PFSK-1 (cell line): ENCODE data around the gene TNS1.

Source experiments
- FOXP2 ChIP-seq: optimal IDR thresholded peaks from 2 replicates; pipeline ENCODE3; 2011; ENCODE audit warnings: borderline replicate concordance, control low read depth, inconsistent platforms; ENCODE audit not compliant: insufficient read depth; ENCODE audit errors: extremely low read length, extremely low read depth
- POLR2AphosphoS5 ChIP-seq: IDR thresholded peaks from 2 replicates; pipeline ENCODE4 v1.6.1; 2012; ENCODE audit warnings: low read depth, mild to moderate bottlenecking, control low read depth, low read length, moderate library complexity
- SIN3A ChIP-seq: IDR thresholded peaks from 2 replicates; pipeline ENCODE4 v1.6.1; 2012; ENCODE audit warnings: mild to moderate bottlenecking, low read length, moderate library complexity, borderline replicate concordance; ENCODE audit not compliant: insufficient read depth
- TAF1 ChIP-seq: IDR thresholded peaks from 2 replicates; pipeline ENCODE4 v1.6.1; 2012; ENCODE audit warnings: low read length, control low read depth, borderline replicate concordance; ENCODE audit not compliant: insufficient read depth
- TF ChIP-seq, protein P1 (sequence below), 2 experiments: IDR thresholded peaks; 2 replicates each; pipeline versions ENCODE4 v1.6.1 to v1.8.0; 2011 to 2012; ENCODE audit warnings: low read depth in 2 of 2, low read length in 2 of 2, control low read depth in 1 of 2, inconsistent platforms in 1 of 2, mild to moderate bottlenecking in 1 of 2, moderate library complexity in 1 of 2; ENCODE audit not compliant: insufficient read depth in 1 of 2

Gene TNS1

DNA sequence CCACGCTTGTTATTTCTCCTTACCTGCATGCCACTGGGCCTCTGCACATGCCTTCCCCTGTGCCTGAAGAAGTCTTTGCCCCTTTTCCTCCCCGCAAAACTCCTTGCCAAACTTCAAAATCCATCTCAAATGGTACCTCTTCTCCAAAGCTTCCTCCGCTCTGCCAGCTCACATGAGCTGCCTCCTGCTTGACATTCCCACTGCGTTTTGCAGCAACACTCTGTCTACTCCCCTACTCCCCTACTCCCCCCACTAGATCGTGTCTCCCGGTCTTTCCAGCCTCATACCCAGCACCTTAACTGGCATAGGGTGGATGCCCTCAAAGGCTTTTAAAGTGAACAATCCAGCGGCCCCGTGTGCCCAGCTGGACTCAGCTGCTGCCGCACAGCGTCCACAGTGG is 65.8 kb downstream of the TNS1 start:
- TF ChIP-seq POLR2AphosphoS5 = no peak
- TF ChIP-seq FOXP2 = no peak
- TF ChIP-seq SIN3A = no peak
- TF ChIP-seq, protein P1, sequence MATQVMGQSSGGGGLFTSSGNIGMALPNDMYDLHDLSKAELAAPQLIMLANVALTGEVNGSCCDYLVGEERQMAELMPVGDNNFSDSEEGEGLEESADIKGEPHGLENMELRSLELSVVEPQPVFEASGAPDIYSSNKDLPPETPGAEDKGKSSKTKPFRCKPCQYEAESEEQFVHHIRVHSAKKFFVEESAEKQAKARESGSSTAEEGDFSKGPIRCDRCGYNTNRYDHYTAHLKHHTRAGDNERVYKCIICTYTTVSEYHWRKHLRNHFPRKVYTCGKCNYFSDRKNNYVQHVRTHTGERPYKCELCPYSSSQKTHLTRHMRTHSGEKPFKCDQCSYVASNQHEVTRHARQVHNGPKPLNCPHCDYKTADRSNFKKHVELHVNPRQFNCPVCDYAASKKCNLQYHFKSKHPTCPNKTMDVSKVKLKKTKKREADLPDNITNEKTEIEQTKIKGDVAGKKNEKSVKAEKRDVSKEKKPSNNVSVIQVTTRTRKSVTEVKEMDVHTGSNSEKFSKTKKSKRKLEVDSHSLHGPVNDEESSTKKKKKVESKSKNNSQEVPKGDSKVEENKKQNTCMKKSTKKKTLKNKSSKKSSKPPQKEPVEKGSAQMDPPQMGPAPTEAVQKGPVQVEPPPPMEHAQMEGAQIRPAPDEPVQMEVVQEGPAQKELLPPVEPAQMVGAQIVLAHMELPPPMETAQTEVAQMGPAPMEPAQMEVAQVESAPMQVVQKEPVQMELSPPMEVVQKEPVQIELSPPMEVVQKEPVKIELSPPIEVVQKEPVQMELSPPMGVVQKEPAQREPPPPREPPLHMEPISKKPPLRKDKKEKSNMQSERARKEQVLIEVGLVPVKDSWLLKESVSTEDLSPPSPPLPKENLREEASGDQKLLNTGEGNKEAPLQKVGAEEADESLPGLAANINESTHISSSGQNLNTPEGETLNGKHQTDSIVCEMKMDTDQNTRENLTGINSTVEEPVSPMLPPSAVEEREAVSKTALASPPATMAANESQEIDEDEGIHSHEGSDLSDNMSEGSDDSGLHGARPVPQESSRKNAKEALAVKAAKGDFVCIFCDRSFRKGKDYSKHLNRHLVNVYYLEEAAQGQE (IDR thresholded peaks at IDR 0.05; ENCODE audit: insufficient read depth in 1 of 2, low read depth in 2 of 2, low read length in 2 of 2) = no peak
- TF ChIP-seq TAF1 = no peak

DNA sequence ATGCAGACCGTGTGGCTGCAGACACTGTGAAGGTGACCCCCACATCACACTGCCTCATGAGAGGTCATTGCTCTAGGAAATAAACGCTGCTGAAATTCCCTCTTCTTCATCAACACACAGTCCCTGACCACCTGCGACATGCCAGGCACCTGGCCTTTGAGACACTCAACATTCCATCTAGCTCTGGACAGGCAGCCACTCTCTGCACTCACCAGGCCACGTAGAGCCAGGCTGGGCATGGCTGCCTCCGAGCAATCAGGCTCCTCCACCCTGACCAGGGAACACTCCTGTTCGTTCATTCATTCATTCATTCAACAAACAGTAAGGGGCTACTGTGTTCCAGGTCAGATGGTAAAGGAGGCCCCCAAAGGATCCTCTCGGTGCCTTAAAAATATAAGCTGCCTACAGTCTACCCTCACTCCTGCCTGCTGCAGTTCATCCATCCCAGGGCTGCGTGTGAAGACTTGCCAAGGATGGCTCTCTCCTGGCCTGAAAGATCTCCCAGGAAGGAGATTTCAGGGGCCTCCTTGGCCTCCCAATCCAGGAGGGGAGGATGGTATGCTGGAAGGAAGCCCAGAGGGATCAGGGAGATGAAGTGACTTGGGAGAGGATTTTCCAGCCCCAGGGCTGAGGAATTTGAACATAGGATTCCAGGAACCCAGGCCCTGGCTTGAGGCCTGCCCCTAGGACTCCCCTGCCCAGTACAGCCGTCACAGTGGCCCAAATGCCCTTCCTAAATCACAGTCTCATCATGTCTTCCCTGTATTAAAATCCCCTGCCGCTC is 66.7 kb downstream of the TNS1 start:
- TF ChIP-seq POLR2AphosphoS5 = no peak
- TF ChIP-seq FOXP2 = no peak
- no peak for TF ChIP-seq SIN3A
- no peak for TF ChIP-seq TAF1
- TF ChIP-seq, protein P1 (IDR thresholded peaks at IDR 0.05; ENCODE audit: insufficient read depth in 1 of 2, low read depth in 2 of 2, low read length in 2 of 2) = no peak

DNA sequence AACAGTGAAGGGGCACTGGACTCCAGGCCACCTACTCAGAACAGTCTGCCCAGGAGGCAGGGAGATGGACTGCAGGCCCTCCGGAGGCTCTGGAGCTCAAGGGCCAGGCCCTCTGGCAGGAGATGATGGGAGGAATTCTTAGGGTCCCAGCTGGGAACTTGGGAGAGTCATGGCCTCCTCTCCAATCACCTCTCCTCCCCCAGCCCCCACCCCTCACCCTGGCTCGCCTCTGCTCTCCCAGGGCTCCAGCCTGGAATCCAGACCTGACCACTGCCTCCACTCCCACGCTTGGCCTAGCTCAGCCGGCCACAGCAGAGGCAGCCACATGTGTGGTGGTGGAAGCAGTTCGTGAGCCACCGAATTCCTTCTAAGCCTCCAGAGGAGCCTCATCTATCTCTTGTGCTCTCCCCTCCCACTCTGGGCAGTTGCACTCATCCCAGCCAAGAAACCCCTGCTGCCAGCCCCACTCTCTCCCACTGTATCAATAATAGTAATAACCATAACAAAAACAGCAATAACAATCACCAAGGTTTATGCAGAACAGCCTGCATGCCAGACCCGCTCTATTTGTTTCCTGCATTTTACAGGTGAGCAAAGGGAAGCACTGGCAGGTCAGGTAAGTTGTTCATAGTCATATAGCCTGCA is 67.4 kb downstream of the TNS1 start:
- TF ChIP-seq TAF1 (no peak), FOXP2 (no peak), SIN3A (no peak), POLR2AphosphoS5 (no peak)
- TF ChIP-seq, protein P1 (IDR thresholded peaks at IDR 0.05; ENCODE audit: insufficient read depth in 1 of 2, low read depth in 2 of 2, low read length in 2 of 2) = no peak

DNA sequence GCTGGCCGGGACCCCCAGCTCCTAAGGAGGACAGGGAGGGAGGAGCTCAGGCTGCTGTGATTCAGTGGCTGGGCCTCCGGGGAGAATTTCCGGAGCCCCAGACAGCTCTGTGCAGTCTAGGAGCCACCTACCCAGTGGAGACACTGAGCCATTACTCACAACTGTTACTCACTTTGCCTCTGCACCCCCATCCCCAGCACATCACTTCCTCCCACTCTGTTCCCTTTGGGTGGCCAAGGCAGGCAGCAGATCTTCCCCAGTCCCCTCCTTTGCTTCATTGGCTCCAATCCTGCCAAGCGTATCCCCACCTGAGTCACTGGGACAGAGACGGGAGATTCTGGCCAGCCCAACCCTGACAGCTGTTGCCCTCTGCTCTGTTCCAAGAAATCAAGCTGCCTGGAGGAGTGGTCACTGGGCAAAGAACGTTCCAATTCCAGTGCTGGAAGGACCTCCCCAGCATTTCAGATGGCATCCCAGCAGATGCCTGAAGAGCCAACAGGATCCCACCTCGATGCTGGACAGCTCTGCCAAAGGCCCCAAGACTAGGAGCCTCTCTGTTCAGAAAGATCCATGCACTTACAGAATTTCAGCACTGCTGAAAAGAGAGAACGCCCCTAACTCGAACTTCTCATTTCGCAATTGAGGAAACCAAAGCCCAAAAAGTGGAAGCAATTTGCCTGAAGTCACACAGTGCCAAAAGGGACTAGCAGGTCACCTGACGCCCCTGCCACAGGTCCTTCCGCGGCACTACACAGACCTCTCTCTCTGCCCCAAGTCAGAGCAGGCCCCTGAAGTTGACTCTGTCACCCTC is 68.3 kb downstream of the TNS1 start:
- TF ChIP-seq, protein P1 (IDR thresholded peaks at IDR 0.05; ENCODE audit: insufficient read depth in 1 of 2, low read depth in 2 of 2, low read length in 2 of 2) = peak in 1 of 2 experiments; percentile 81; a peak in 1 of 4 replicates
- TF ChIP-seq TAF1 = no peak
